HTERT RPE-1 (cell line): ENCODE results near the gene LIMCH1.
"Not testable (repeated sequence)": the region's sequence is repeated elsewhere in the genome, so short reads cannot be mapped to it uniquely, and the experiment has no call there.

Experiments
- in situ Hi-C: fragments of 300-500 bp; cut with MboI; formaldehyde crosslinking; loops from 4 replicates; pipeline ENCODE4 v1.14.3; 2020; ENCODE audit warnings: low sequenced_read_pairs

The LIMCH1 gene

GRCh38 chr4:41665636-41666207 lies 127.8 kb downstream of the LIMCH1 start:
- in situ Hi-C loops = loop anchor here (25.0 kb wide), 1 partner anchor 378 kb away; no protein-coding TSS in a partner anchor

GRCh38 chr4:41668024-41668423 lies 130.1 kb downstream of the LIMCH1 start:
- in situ Hi-C loops = loop anchor here (25.0 kb wide), 1 partner anchor 381 kb away; no protein-coding TSS in a partner anchor

DNA sequence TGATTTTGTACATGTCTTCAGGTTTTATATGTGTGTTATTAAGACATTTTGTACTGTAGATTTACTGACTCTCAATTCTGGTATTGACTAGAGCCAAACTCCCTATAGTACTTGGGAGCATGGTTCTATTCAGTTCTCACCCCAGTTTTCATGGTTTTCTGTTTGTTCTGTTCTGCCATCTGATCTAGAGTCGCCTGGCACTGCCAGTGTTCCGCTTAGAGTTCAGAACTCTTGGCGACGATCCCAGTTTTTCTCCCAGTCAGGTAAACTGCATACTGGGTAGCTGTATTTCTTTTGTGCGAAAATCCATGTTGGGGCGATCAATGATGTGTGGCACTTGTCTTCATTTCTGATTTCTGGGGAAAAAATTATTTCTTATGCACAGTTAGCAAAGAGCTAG lies 132.6 kb downstream of the LIMCH1 start:
- in situ Hi-C loops = loop anchor here (25.0 kb wide), 1 partner anchor 383 kb away; no protein-coding TSS in a partner anchor

GRCh38 chr4:41670982-41671381 lies 133.0 kb downstream of the LIMCH1 start:
- in situ Hi-C loops = loop anchor here (25.0 kb wide), 1 partner anchor 384 kb away; no protein-coding TSS in a partner anchor

DNA sequence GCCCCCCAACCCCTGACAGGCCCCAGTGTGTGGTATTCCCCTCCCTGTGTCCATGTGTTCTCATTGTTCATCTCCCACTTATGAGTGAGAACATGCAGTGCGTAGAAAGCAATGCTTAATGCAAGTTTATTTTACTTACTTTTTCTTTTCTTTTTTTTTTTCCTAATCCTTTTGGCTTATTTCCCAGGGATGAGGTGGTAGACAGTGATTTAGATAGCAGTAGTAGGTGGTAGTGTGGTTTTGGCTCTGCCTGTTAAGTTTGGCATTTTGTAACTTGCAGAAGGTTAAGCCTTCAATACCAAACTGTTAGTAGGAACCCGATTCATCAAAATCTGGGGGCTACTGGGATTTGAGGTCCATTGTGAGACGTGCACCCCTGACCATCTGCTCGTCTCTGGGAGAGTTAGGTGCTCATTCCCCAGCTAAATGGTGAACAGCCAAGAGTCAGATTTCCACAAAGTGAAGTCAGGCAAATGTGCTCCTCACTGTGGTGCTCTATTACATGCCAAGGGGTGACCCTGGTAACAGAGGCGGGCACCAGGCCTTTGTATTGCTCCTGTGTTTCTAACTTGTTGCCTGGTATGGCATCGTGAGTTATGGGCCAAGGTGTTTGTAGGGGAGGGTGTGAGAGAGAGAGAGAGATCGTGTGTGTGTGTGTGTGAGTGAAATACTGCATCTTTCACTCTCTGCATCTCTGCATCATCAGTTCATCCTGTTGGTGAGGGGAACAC lies 140.3 kb downstream of the LIMCH1 start:
- in situ Hi-C loops = no loop called here

DNA sequence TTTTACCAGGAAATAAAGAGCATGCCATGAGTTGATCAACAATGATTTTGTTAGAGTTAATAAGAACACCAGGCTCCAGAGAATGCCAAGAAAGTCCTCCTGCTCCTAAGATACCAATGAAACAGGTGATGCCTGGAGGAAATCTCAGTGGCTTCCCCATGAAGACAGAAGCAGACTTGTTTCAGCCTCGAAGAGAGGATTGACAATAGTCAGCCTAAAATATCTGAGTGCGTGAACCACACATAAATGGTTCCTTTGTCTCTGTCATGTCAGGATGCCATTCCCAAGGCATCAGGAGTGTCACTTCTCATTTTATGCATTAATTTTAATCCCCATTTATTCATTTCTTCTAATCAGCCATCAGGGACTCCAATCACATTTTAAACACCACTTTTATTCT lies 141.0 kb downstream of the LIMCH1 start:
- in situ Hi-C loops = no loop called here

DNA sequence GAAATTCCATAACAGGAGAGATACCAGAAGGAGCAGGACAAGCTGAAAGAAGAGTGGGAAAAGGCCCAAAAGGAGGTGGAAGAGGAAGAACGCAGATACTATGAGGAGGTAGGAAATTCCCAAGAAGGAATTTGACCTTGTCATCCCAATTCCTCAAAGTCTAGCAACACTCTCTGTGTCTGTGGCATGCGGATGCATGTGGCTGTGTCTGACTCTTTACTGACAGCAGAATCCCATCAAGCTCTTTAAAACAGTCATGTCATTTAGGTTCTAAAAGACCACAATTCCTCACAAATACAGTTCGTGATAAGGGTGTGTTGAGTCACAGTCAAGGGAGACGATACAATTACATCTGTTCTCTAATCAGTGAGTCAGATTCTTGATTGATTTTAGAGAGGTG lies 142.0 kb downstream of the LIMCH1 start:
- in situ Hi-C loops = no loop called here

- in situ Hi-C loops = no loop called here
These were observed 143.1 kb downstream of the LIMCH1 start for GRCh38 chr4:41681054-41681453.

- in situ Hi-C loops = no loop called here
These were observed 145.4 kb downstream of the LIMCH1 start for GRCh38 chr4:41683326-41683725.

- in situ Hi-C loops = no loop called here
These were observed 148.9 kb downstream of the LIMCH1 start for GRCh38 chr4:41686893-41687292.

DNA sequence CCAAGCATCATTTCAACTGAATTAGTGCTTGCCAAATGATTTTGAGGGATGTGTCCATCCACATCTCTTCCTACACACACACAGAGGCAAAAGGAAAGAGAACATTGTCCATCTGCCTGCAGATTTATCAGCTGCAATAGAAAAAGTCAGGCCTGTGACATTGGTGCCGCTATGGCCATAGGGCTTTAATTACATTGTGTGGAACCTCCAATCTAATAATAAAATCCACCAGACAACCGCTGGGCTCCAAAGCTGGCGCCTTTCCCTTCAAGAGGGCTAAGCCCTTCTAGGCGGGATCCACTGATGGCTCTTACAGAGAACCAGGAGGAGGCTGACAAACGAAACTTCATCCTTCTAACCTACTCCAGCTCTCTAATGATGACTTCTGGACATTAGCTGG lies 150.0 kb downstream of the LIMCH1 start:
- in situ Hi-C loops = no loop called here

DNA sequence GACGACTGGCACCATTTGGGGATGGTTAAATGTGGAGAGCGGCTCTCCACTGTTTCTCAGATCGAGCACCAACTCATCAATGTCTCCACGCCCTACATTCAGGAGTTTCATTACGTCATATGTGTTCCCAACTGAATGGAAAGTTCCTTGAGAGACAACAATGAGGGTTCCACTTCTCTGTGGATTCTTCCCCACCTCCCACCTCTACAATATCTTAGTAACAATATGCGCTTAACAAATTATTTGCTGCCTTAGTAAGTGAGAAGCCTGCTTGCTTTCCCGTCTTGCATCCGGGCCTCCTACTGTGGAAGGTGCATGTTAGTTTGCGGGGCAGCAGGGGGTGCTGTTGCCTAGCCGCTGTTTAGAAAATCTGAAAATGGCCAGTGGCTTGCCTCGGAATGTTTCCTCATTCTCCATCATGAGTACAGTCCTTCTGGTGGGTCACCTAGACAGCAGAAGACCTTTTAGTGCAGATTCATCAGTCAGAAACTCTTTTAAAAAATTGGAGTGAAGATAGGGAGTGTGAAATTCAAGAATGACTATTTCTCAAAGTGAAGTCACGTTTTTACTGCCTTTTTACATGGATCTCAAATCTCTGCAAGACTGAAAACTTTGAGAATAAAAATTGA lies 154.9 kb downstream of the LIMCH1 start:
- in situ Hi-C loops = no loop called here

GRCh38 chr4:41693629-41694028 lies 155.7 kb downstream of the LIMCH1 start:
- in situ Hi-C loops = no loop called here

DNA sequence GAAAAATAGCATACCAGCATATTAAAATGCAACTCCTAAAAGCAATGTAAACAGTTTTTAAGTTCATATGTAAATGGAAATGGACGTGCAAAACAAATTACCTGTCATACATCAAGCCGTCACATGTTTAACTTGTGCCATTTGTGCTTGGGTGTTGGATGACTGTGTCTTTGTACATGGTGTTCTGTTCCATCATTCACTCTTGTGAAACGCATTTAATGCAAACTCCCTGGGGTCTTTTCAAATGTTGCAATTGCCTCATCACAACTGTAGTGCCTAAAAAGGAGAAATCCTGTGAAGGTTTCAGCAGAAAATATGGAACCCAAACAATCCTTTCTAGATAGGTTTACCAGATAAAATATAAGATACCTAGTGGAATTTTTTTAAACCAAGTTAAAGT lies 158.2 kb downstream of the LIMCH1 start:
- in situ Hi-C loops = no loop called here

- in situ Hi-C loops = no loop called here
These were observed 158.8 kb downstream of the LIMCH1 start for GRCh38 chr4:41696763-41697162.

DNA sequence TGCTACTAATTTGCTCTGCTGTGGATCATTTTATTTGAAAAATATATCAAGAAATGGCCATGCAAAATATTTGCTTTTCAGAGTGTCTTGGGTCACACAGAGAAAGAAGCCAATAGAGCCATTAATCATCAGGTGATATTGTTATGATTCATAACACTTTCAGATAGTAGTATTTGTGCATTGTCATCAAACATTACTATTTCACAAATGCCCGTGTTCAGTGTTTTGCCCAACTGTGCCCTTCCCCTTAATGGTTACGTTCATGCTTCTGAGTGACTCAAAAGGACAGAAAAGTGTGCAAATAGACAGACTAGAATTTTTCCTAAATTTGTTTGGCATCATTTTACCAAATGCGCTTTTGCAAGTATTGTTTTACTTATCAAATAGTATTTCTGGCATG lies 164.0 kb downstream of the LIMCH1 start:
- in situ Hi-C loops = no loop called here

DNA sequence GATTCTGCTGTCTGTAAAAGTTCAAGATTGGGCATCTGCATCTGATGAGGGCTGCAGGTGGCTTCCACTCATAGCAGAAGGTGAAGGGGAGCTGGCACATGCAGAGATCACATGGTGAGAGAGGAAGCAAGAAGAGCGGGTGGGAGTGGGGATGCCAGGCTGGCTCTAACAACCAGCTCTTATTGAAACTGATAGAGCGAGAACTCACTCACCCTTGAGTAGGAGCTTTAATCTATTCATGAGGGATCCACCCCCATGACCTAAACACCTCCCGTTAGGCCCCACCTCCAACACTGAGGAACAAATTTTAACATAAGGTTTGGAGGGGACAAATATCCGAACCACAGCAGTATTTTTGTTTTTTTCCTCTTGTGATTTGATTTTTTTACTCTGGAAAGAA lies 164.8 kb downstream of the LIMCH1 start:
- in situ Hi-C loops = no loop called here

- in situ Hi-C loops = no loop called here
These were observed 165.8 kb downstream of the LIMCH1 start for GRCh38 chr4:41703785-41704184.

- in situ Hi-C loops = no loop called here
These were observed 172.0 kb downstream of the LIMCH1 start for GRCh38 chr4:41709844-41710481.

- in situ Hi-C loops = not testable (repeated sequence)
These were observed 173.7 kb downstream of the LIMCH1 start for GRCh38 chr4:41711654-41712053.

DNA sequence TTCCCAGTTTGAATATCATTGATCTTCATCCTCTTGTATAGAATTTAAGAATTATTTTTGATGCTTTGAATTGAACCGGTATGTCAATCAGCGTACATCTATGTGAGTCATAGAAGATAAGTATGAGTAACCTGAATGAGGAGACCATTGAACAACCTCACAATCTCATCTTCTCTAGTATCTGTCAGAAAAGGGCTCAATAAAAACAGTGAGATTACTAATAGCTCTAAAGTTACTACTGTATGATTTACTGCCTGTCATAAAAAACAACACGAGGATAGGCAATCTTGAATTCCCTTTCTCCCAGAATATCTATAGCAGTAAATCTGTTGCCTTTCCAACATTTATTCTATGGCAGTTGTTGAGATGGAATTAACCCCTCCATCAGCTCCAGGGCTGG lies 174.5 kb downstream of the LIMCH1 start:
- in situ Hi-C loops = no loop called here

- in situ Hi-C loops = no loop called here
These were observed 175.8 kb downstream of the LIMCH1 start for GRCh38 chr4:41713768-41714167.
